Endodermal cell (in vitro differentiated cells): ENCODE measurements around the gene C19orf12. TPM values are rescaled to one million over a fixed set of nuclear protein-coding genes. Genes with fewer than 3 reads are reported as not detected.

Experiments
- DNase-seq: peaks from one replicate; pipeline ENCODE4 v3.0.0-alpha.2; 2017
- H3K27ac ChIP-seq: 2 replicates; pipeline ENCODE4 v1.5.1; 2013; ENCODE audit warnings: mild to moderate bottlenecking, low read depth, low read length, moderate library complexity
- H3K27me3 ChIP-seq: 2 replicates; pipeline ENCODE4 v1.6.1; 2013; ENCODE audit warnings: mild to moderate bottlenecking, low read length, moderate library complexity; ENCODE audit not compliant: insufficient read depth, control insufficient read depth, poor library complexity, severe bottlenecking
- H3K36me3 ChIP-seq: 2 replicates; pipeline ENCODE4 v1.7.0; 2013; ENCODE audit warnings: mild to moderate bottlenecking, low read length, moderate library complexity; ENCODE audit not compliant: control insufficient read depth, insufficient read depth
- H3K4me1 ChIP-seq: one replicate; pipeline ENCODE4 v1.7.0; 2013; ENCODE audit warnings: low read length; ENCODE audit not compliant: control insufficient read depth, insufficient read depth
- H3K4me3 ChIP-seq: 2 replicates; pipeline ENCODE4 v1.5.1; 2013; ENCODE audit warnings: mild to moderate bottlenecking, low read length, moderate library complexity
- H3K9ac ChIP-seq: 2 replicates; pipeline ENCODE4 v1.6.1; 2013; ENCODE audit warnings: mild to moderate bottlenecking, low read length, moderate library complexity; ENCODE audit not compliant: poor library complexity, severe bottlenecking; ENCODE audit errors: extremely low read depth
- H3K9me3 ChIP-seq: 2 replicates; pipeline ENCODE4 v1.6.1; 2013; ENCODE audit warnings: mild to moderate bottlenecking, low read length, moderate library complexity; ENCODE audit not compliant: control insufficient read depth
- H3K27ac Mint-ChIP-seq: 2 replicates; pipeline ENCODE4 v1.8.0; 2020; ENCODE audit warnings: mixed read lengths
- H3K27me3 Mint-ChIP-seq: 2 replicates; pipeline ENCODE4 v1.8.0; 2021; ENCODE audit warnings: mild to moderate bottlenecking, mixed read lengths; ENCODE audit not compliant: insufficient read depth
- H3K36me3 Mint-ChIP-seq: 2 replicates; pipeline ENCODE4 v1.8.0; 2020; ENCODE audit warnings: low read depth, mixed read lengths
- H3K4me1 Mint-ChIP-seq: 2 replicates; pipeline ENCODE4 v1.8.0; 2020; ENCODE audit warnings: mixed read lengths
- H3K4me3 Mint-ChIP-seq: 2 replicates; pipeline ENCODE4 v1.8.0; 2020; ENCODE audit warnings: mild to moderate bottlenecking, moderate library complexity, mixed read lengths
- H3K9me3 Mint-ChIP-seq: 2 replicates; pipeline ENCODE4 v1.8.0; 2020; ENCODE audit warnings: mild to moderate bottlenecking, mixed read lengths
- WGBS, 2 experiments: methylation state at CpG; one replicate each; pipeline versions ENCODE4 v1.1.5 to v1.1.7; 2013; ENCODE audit warnings: missing lambda C conversion rate in 2 of 2, mixed read lengths in 1 of 2; ENCODE audit not compliant: insufficient coverage in 1 of 2, insufficient read length in 1 of 2; 5-methylcytosine and 5-hydroxymethylcytosine counted together
- total RNA-seq, 2 donors: library from RNA; stranded (reverse); fragmentation: NEBNext Ultra II Directional in 1 of 2; extraction: Animal tissue kit (Norgen Biotek cat#: 25700) in 1 of 2; gene quantifications; 2 replicates in 1 of 2; 3 replicates in 1 of 2; pipeline ENCODE4 v1.2.1, GENCODE V29; 2021
- TF ChIP-seq, protein P1 (sequence below): fragments of 200-600 bp; sonication (generic); conservative IDR thresholded peaks from 2 replicates; pipeline ENCODE4 v1.5.0; 2021; ENCODE audit warnings: antibody characterized with exemption, mild to moderate bottlenecking

Gene C19orf12
- total RNA-seq, 2 donors from 2014 or later = 18.9 to 22.9 TPM

DNA sequence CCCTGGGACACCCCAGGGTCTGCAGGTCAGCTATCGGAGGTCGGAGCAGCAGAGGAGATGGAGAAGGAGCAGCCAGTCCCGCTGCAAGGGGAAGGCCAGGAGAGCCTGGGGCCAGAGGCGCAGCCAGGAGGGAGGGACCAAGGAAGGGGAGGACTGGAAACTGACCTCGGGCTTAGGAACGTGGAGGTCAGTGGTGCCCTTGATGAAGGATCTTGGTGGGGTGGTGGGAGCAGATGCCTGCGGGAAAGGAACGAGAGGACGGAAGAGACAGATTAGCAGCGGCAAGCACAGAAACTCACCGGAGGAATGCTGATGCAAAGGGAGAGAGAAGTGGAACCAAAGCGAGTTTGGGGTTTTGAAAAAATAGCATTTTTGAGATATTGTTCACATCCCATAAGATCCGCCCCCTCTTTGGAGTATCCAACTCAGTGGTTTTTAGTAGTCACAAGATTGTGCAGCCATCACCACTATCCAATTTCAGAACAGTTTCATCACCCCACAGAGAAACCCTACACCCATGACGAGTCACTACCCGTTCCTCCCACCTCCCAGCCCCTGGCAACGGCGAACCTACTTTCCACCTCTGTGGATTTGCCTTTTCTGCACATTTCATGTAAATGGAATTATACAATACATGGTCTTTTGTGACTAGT, 27.7 kb downstream of the C19orf12 start:
- H3K36me3 Mint-ChIP-seq = no peaks in the 10 kb centered on the region
- Histone ChIP-seq H3K4me3 (no peak overlapping the region), H3K27me3 (no peaks in the 10 kb centered on the region), H3K4me1 (no peaks in the 10 kb centered on the region), H3K36me3 (no peaks in the 10 kb centered on the region), H3K9ac (no peak overlapping the region), H3K27ac (no peak overlapping the region), H3K9me3 (peaks cover 6% of the 10 kb centered on the region)
- H3K9me3 Mint-ChIP-seq = peaks cover 2% of the 10 kb centered on the region
- H3K27me3 Mint-ChIP-seq = peaks cover 1% of the 10 kb centered on the region
- 92 to 98% methylated on average over 11 to 17 of the region's 17 CpGs for WGBS, 2 experiments
- H3K27ac Mint-ChIP-seq = no peak overlapping the region
- peaks cover 5% of the 10 kb centered on the region for H3K4me1 Mint-ChIP-seq
- H3K4me3 Mint-ChIP-seq = no peak overlapping the region
- no peak for DNase-seq
- TF ChIP-seq, protein P1, sequence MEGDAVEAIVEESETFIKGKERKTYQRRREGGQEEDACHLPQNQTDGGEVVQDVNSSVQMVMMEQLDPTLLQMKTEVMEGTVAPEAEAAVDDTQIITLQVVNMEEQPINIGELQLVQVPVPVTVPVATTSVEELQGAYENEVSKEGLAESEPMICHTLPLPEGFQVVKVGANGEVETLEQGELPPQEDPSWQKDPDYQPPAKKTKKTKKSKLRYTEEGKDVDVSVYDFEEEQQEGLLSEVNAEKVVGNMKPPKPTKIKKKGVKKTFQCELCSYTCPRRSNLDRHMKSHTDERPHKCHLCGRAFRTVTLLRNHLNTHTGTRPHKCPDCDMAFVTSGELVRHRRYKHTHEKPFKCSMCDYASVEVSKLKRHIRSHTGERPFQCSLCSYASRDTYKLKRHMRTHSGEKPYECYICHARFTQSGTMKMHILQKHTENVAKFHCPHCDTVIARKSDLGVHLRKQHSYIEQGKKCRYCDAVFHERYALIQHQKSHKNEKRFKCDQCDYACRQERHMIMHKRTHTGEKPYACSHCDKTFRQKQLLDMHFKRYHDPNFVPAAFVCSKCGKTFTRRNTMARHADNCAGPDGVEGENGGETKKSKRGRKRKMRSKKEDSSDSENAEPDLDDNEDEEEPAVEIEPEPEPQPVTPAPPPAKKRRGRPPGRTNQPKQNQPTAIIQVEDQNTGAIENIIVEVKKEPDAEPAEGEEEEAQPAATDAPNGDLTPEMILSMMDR = no peak

DNA sequence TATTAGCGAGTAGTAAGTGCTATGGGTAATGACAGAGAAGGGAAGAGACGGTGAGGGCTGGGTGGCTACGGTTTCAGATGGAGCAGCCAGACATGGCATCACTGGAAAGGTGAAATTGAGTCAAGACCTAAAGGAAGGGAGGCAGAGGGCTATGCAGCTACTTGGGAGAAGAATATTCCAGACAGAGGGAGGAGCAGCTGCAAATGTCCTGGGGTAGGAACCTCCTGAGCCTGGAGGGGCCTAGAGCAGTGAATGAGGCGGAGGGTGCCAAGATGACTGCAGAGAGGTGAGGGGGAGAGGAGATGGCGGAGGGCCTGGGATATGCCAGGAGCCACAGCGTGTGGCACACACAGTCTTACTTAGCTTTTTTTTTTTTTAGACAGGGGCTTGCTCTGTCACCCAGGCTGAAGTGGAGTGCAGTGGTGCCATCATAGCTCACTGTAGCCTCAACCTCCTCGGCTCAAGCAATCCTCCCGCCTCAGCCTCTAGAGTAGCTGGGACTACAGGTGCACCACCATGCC, 28.7 kb downstream of the C19orf12 start:
- no peaks in the 10 kb centered on the region for H3K27me3 ChIP-seq
- H3K27ac ChIP-seq = no peak overlapping the region
- no peaks in the 10 kb centered on the region for H3K4me1 ChIP-seq
- H3K4me3 Mint-ChIP-seq = no peak overlapping the region
- WGBS, 2 experiments = 92 to 100% methylated on average over 6 to 8 of the region's 8 CpGs
- TF ChIP-seq, protein P1 = no peak
- peaks cover 6% of the 10 kb centered on the region for H3K9me3 ChIP-seq
- peaks cover 1% of the 10 kb centered on the region for H3K27me3 Mint-ChIP-seq
- H3K9ac ChIP-seq = no peak overlapping the region
- H3K36me3 ChIP-seq = no peaks in the 10 kb centered on the region
- no peak for DNase-seq
- no peaks in the 10 kb centered on the region for H3K36me3 Mint-ChIP-seq
- peaks cover 5% of the 10 kb centered on the region for H3K4me1 Mint-ChIP-seq
- H3K27ac Mint-ChIP-seq = no peak overlapping the region
- no peak overlapping the region for H3K4me3 ChIP-seq
- peaks cover 2% of the 10 kb centered on the region for H3K9me3 Mint-ChIP-seq

DNA sequence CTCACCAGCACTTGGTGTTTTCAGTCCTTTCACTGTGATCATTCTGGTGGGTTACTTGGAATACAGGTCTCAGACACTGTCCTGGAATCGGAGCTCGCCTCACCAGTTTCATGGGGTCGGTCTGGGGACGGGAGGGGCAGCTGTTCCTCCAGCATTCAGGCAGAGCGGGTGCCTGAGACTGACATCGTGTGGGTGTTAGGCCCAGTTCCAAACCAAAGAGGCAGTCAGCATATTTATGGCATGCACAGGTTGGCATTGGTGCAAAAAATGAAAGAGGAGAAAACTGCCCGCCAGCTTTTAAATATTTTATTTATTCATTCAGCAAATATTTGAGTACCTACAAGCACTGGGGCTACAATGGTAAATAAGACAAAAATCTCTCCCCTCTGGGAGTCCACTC, 29.7 kb downstream of the C19orf12 start:
- Mint-ChIP-seq H3K27ac (no peak overlapping the region), H3K36me3 (no peaks in the 10 kb centered on the region), H3K27me3 (no peaks in the 10 kb centered on the region), H3K9me3 (peaks cover 2% of the 10 kb centered on the region), H3K4me3 (no peak overlapping the region), H3K4me1 (peaks cover 5% of the 10 kb centered on the region)
- no peaks in the 10 kb centered on the region for H3K9me3 ChIP-seq
- no peak for DNase-seq
- no peaks in the 10 kb centered on the region for H3K36me3 ChIP-seq
- no peaks in the 10 kb centered on the region for H3K4me1 ChIP-seq
- no peaks in the 10 kb centered on the region for H3K27me3 ChIP-seq
- WGBS, 2 experiments = 94 to 97% methylated on average over 5 to 7 of the region's 7 CpGs
- no peak overlapping the region for H3K4me3 ChIP-seq
- no peak overlapping the region for H3K9ac ChIP-seq
- no peak overlapping the region for H3K27ac ChIP-seq
- TF ChIP-seq, protein P1 = no peak
